Nucleus accumbens (tissue), 56 donors: ENCODE measurements around the gene SLC22A23.

ENCODE experiments used
- DNase-seq, 56 donors: peaks; one replicate each; lab custom pipeline; 2025; lab: John Stamatoyannopoulos, UW

Gene SLC22A23

GRCh38 chr6:3326184-3326971 lies 130.5 kb downstream of the SLC22A23 start:
- DNase-seq = no peak

- peak in 2 of 56 donors; percentile 8 to 42 for DNase-seq
These were observed 131.6 kb downstream of the SLC22A23 start for GRCh38 chr6:3325210-3325609.

- DNase-seq = peak in 39 of 56 donors; percentile 17 to 79 (median 57)
These were observed 132.4 kb downstream of the SLC22A23 start for GRCh38 chr6:3324262-3324942.

GRCh38 chr6:3323696-3324261 lies 133.1 kb downstream of the SLC22A23 start:
- peak in 1 of 56 donors; percentile 30 for DNase-seq

GRCh38 chr6:3323148-3323547 lies 133.7 kb downstream of the SLC22A23 start:
- DNase-seq = no peak

GRCh38 chr6:3322366-3322890 lies 134.4 kb downstream of the SLC22A23 start:
- no peak for DNase-seq

- DNase-seq = no peak
These were observed 135.0 kb downstream of the SLC22A23 start for GRCh38 chr6:3321875-3322274.

GRCh38 chr6:3321042-3321441 lies 135.8 kb downstream of the SLC22A23 start:
- DNase-seq = no peak

GRCh38 chr6:3320238-3320811 lies 136.5 kb downstream of the SLC22A23 start:
- no peak for DNase-seq

- DNase-seq = no peak
These were observed 137.1 kb downstream of the SLC22A23 start for GRCh38 chr6:3319610-3320200.

GRCh38 chr6:3318821-3319540 lies 137.9 kb downstream of the SLC22A23 start:
- no peak for DNase-seq

- DNase-seq = no peak
These were observed 138.6 kb downstream of the SLC22A23 start for GRCh38 chr6:3318226-3318625.

- no peak for DNase-seq
These were observed 139.1 kb downstream of the SLC22A23 start for GRCh38 chr6:3317741-3318211.

GRCh38 chr6:3316818-3317217 lies 140.0 kb downstream of the SLC22A23 start:
- DNase-seq = no peak

- DNase-seq = no peak
These were observed 140.5 kb downstream of the SLC22A23 start for GRCh38 chr6:3316331-3316730.

GRCh38 chr6:3315841-3316240 lies 141.0 kb downstream of the SLC22A23 start:
- DNase-seq = no peak

GRCh38 chr6:3314621-3315467 lies 142.0 kb downstream of the SLC22A23 start:
- DNase-seq = no peak

- DNase-seq = no peak
These were observed 142.7 kb downstream of the SLC22A23 start for GRCh38 chr6:3314176-3314575.
